ENCODE measurements around the gene ZNF232.

GRCh38 chr17:5096731-5097100 is 15.0 kb downstream of the ZNF232 start:
- TF ChIP-seq, protein P1, sequence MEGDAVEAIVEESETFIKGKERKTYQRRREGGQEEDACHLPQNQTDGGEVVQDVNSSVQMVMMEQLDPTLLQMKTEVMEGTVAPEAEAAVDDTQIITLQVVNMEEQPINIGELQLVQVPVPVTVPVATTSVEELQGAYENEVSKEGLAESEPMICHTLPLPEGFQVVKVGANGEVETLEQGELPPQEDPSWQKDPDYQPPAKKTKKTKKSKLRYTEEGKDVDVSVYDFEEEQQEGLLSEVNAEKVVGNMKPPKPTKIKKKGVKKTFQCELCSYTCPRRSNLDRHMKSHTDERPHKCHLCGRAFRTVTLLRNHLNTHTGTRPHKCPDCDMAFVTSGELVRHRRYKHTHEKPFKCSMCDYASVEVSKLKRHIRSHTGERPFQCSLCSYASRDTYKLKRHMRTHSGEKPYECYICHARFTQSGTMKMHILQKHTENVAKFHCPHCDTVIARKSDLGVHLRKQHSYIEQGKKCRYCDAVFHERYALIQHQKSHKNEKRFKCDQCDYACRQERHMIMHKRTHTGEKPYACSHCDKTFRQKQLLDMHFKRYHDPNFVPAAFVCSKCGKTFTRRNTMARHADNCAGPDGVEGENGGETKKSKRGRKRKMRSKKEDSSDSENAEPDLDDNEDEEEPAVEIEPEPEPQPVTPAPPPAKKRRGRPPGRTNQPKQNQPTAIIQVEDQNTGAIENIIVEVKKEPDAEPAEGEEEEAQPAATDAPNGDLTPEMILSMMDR (IDR thresholded peaks at IDR 0.05): no peak
- TF ChIP-seq POLR2A (IDR thresholded peaks at IDR 0.05): no peak
- TF ChIP-seq POLR2AphosphoS5 (IDR thresholded peaks at IDR 0.05): no peak
- TF ChIP-seq EP300 (IDR thresholded peaks at IDR 0.05): no peak

Data from gastroesophageal sphincter (tissue), 3 donors.